Activated T-cell treated with anti-CD3 and anti-CD28 coated beads for 4 hours (primary cell): ENCODE results near the gene GPAT3.
"Not testable (repeated sequence)": the region's sequence is repeated elsewhere in the genome, so short reads cannot be mapped to it uniquely, and the experiment has no call there.

Experiments used
- DNase-seq: peaks from one replicate; pipeline ENCODE4 v3.0.0-alpha.2; 2020

GPAT3 gene

DNA sequence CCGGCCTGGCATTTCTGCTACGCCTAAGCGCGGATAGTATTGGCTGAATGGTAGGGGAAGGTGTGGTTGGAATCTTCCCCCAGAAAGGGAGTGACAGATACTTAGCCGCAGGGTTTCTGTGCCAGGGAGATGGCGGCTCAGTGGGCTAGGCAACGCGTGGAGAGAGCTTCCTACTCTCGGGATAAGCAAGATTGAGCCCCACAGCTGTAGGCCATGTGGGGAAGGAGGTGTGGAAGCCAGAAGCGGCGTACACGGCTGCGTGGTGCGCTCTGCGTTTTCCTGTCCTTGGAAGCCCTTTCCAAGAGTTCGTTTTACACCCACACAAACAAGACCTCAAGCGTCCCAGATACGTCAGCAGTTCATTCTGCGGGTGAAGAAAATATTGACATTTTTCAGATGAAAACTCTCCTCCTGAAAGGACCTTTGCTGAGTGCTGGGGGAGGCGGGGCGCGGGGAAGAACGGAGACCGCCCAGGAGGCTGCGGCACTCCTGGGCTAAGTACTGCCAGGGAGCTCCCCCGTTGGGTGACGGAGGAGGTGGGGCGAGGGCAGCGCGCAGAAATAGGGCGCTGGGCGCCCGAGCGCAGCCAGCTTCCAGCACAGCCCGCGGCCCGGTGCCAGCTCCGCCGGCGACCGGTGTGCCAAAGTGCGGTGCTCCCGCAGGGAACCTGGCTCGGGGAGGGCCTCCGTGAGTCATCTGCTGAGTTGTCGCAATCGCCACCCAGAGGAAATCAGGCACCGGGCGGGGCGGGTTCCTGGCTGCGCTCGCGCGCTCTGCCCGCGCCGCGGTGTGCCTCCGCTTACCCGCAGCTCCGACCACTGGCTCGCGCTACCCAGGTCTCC, at the start of gene GPAT3:
Gene GPAT3 (plus strand): TSS at position 589 of the 842 bp plus-strand sequence. CDS start 515 bp downstream, outside the sequence.
- peak; percentile 52 for DNase-seq

DNA sequence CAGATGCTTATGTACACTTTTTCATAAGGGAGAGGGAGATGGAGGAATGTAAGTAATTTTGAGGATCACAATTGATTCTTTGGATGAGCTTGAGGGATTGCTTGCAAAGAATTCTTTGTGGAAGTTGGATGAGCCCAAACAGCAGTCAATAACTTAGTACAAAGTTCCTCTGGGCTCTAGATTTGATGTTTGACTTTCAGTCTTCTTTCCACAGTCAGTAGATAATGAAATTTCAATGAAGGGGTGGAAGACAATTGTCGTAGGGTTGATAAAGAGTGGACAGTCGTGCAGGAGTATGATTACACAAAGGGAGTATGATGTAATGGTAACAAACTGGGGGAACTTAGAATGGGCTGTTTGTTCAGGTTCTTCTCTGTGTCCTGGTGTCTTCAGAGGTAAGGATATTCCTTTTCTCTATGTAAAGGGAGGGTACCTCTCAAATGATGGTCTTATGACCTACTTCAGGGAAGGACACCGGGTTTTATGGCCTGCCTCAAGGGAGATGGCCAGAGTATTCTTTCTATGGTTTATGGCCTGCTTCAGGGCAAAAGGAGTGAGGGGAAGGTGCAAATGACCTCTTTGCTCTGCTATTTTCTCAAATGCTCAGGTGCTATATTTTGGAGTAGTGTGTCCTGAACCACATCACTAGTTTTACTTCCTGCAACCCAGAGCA, 49.3 kb upstream of the GPAT3 start:
- DNase-seq = no peak

DNA sequence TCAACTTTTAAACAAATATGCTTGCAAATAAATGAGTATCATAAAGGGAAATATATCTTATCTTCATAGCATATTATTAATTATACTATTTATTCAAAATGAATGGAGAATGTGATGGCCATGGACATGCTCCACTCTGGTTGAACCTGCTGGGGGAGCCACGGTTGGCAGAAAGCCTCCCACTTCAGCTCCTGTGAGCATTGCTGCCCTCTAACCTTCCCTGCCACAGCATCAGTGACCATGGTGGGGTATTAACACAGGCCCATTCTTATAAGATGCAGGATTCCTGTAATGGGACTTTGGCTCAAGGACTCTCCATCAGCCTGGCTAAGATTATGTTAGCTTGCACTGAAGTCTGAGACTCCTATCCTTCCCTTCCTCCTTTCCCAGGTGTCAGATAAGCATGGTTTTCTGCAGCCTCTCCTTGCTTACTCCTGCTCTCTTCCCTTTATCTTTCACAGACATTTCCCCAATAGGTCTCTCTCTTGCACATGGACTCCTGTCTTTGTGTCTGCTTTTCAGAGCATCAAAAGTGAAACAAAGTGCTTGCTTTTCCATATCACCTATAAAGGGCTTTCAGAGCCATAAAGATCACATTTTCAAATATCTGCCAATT, 46.1 kb upstream of the GPAT3 start:
- DNase-seq = no peak

DNA sequence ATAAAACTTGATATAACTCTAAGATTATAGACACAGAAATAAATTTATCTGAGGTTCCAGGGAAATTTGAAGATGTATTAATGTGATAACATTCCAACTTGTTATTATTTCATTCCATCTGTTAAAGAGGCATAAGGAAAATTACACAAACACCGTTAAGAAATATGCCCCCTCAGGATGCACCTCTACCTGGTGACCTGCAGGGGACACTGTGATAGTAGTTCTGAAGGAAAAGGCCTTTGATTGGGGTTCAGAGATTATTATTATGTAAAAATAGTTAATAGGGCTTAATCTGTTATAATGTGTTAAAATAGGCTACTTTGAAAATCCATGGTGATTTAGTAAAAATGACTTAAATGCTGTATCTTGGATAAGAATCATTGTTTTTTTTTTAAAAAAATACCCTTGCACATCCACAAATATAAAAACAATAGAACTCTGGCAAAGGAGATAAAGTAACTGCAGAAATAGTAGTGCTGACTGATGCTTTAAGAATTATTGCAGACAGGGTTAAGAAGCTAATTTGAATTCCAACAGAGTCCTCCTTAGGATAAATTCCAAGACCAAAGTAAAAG, 44.9 kb upstream of the GPAT3 start:
- DNase-seq = peak; percentile 14

DNA sequence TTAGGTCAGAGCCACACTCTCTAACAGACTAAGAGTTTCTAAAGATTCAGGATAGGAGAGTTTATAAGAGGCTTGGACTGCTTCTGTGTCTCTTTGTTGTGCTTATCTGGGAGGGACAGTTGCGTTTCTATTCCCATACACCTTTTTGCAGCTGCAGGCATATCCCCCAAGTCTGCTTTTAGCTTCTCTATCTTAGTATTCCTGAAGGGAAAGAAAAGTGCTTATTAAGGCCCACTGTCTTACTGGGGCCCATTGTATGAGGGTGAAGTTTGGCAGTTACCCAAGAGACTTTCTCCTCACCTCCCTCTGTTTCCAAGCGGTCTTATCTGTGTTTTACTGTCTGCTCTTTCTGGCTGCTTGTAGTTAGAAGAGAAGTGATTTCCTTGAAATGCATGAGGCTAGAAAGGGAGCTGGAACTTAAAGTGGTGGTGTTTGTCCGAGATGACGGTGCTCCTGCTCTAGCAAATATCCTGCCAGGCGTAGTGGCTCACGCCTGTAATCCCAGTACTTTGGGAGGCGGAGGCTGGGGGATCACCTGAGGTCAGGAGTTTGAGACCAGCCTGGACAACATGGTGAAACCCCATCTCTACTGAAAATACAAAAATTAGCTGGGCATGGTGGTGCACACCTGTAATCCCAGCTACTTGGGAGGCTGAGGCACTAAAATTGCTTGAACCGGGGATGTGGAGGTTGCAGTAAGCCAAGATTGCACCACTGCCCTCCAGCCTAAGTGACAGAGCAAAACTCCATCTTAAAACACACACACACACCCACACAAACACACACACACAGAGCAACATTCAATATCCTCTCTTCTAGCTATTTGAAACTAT, 39.6 kb upstream of the GPAT3 start:
- not testable (repeated sequence) for DNase-seq

DNA sequence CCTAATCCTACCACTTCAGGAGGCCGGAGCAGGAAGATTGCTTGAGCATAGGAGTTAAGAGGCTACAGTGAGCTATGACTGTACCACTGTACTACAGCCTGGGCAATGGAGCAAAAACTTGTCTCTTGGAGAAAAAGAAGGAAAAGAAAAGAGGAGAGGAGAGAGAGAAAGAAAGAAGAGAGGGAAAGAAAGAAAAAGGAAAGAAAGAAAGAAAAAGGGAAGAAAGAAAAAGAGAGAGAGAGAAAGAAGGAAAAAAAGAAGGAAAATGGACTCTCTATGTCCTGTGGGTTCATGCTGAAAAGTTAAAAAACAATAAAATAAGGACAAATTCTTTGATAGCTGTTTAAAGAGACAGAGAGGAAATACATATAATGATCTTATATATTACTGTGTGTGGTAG, 37.7 kb upstream of the GPAT3 start:
- no peak for DNase-seq

DNA sequence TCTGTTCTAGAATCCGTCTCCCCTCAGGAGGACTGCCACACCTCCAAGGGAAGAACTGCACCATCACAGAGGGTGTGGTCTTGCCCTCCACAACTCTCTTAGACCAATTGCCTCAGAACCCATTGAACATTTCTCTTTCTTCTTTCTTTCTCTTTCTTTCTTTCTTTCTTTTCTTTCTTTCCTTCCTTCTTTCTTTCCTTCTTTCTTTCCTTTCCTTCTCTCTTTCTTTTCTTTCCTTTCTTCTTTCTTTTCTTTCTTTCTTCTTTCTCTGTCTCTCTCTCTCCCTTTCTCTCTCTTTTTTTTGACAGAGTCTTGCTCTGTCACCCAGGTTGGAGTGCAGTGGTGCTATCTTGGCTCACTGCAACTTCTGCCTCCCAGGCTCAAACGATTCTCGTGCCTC, 34.2 kb upstream of the GPAT3 start:
- not testable (repeated sequence) for DNase-seq

DNA sequence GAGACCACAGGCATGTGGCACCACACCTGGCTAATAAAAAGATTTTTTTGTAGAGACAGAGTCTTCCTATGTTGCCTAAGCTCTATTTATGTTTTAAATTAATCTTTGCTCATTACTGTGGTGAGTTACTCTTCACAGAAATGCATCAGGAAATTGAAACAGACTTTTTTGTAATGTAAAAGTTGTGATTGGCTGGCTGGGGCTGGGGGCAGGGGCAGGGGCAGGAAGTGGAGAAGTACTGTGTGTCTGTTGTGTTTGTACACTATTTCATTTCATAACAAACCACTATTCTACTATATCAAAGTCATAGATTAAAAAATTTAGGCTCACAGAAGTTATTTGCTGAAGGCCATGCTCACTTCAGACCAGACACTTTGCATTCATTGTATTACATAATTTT, 31.9 kb upstream of the GPAT3 start:
- DNase-seq = no peak

DNA sequence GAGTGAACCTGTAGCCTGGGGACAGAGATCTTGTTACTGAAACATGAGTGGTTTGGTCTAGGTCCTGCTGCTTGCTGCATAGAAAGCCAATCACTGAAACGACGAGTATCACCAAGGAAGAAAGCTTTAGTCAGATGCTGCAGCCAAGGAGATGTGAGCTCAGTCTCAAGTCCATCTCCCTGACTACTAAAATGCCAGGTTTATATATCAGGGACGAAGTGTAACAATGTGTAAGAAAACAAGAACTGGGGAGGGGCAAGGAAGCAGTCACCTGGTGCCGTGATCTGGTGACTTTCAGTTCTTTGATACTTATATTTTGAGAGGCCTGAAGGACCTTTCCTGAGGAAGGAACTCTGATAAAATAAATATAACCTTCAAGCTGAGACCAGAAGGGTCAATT, 31.4 kb upstream of the GPAT3 start:
- DNase-seq = no peak

DNA sequence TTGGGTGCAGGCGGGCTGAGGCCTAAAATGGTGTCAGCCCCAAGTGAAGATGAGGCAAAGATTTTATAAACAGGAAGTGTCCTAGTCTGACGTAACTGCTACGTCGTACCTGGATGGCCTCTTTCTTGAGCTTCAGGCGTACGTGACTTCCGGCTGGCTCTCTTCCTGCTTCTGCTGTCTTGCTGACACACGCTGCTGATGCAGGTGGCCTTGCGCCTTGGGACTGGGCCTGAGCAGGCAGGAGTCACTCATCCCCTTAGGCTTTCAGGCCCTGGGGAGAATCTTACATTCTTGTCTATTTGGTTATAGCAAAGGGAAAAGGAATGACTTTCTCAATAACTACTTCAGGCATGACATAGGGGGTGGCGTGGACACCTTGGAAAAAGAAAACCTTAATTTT, 30.9 kb upstream of the GPAT3 start:
- DNase-seq = no peak

DNA sequence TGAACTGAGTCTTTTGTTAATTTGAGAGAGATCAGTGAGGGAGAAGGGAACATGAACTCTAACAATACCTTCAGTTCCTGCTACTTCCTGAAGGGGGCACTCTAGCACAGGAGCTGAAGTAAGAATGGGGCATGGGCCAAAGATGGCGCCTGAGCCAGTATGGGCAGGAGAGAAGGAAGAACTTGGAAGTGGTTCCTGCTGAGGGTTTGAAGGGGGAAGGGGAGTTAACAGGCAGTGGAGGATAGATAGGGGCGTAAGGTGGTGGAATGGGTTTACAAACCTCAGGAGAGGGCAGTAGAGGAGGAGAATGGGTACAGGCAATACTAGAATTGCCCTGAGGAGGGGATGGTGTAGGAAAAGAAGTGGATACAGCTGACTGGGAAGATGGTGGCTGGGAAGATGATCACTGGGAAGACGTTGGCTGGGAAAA, 26.7 kb upstream of the GPAT3 start:
- DNase-seq = peak; percentile 48

DNA sequence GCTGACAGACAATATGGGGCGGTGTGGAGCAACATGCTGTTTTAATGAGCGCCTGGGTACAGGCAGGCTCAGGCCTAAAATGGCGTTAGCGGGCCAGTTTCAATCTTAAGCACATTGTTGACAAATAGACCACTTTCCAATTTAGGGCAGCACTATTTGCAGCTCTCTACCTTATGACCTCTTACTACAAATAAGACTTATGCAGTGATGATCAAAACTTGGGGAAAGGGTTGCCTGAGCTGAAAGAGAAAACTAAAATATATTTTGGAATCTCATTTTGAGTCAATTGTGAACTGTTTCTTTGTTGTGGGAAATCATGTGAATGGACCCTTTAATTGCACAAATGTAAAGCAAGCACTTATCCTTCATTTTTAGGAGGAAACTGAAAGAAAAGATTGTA, 25.5 kb upstream of the GPAT3 start:
- DNase-seq = no peak

DNA sequence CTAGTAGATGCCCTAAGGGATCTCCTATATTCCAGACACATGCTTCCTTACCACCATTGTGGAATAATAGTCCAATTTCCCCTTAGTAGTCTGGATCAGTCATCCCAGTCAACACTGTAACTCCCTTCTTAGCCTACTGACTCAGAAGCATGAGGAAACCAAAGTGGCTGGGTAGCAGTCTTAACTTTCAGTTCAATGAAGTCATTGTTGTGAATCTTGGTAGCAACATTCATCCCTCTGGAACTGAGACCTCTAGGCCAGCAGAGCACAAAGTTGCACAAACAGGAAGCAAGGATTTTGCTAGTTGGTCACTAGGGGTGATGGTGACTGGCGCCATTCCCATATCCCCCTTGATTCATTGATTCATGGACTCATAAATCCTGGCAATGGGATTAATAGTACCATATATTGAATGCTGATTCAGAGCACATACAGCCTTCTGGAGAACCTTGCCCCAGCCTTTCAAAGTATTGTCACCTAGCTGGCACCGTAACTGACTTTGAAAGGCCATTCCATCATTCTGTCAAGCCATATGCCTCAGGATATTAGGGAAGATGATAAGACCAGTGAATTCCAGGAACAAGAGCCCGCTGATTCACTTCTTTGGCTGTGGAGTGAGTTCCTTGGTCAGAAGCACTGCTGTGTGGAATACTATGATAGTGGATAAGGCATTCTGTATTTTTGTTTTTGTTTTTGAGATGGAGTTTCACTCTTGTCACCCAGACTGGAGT, 19.7 kb upstream of the GPAT3 start:
- DNase-seq = no peak

DNA sequence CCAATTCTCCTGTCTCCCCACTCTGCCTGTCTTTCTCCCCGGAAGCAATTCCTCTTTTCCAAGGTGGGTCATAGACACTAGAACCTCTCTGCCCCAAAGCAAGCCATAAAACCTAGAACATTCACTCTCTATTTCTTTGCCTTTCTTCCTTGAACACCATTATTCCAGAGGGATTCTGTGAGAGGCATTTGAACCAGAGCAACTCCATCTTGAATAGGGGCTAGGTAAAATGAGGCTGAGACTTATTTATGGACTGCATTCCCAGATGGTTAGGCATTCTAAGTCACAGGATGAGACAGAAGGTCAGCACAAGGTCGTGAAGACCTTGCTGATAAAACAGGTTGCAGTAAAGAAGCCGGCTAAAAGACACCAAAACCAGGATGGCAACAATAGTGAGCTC, 13.7 kb upstream of the GPAT3 start:
- no peak for DNase-seq

DNA sequence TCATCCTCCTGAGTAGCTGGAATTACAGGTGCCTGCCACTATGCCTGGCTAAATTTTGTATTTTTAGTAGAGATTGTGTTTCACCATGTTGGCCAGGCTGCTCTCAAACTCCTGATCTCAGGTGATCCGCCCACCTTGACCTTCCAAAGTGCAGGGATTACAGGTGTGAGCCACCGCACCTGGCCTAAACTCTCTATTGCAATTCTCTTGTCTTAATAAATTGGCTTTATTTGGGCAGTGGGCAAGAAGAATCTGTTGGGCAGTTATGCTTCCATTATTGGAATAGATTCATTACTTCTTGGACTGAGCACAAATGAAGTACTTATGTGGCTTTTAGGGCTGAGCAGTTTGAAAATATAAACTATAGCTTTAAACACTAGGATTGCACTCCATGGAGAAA, 8.2 kb upstream of the GPAT3 start:
- DNase-seq = no peak

DNA sequence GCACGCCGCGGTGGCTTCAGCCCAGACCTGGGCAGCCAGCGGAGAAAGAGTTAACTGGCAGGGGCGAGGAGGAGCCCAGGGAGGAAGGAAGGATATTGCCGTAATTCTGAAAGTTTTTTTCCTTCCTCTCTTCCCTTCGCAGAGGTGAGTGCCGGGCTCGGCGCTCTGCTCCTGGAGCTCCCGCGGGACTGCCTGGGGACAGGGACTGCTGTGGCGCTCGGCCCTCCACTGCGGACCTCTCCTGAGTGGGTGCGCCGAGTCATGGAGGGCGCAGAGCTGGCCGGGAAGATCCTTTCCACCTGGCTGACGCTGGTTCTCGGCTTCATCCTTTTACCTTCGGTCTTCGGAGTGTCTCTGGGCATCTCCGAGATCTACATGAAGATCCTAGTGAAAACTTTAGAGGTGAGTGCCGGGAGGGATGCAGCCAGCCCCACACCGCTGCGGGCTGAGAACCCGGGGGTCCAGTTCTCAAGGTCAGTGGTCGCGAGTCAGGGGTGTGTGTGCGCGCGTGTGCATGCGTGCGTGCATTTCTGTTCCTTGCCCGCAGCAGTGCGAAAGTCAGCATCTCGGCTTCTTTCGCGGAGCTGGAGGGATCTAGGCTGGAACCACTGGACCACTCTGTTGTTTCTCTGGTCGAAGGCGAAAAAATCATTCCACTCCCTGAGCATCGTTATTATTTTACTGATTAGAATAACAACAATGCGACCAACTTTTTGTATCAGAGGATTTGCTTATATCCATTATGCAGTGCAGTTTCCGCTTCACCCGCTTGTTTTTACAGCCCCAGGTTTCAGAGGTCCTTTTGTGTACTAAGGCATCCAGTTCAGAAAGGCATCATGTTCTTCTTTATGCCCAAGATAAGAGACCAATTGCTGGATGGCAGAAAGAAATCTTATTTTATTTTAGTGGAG, 709 bp downstream of the GPAT3 start:
- no peak for DNase-seq

DNA sequence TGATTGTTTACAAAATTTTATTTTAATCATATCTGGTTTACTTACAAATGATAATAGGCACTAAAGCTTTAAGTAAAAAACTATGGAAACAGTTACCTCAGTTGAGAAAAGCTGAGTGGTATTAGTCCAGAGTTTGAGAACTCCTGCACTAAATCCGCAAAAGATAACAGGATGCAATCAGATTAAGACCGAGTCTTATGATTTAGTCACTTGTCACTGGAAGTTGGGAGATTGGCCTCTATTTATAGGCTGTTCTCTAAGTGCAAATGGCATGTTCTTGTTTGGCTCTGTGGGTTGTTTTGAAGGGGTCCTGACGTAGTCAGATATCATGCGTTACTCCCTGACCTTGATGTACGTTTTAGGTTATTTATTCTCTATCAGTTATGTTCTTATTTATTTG, 6.3 kb downstream of the GPAT3 start:
- no peak for DNase-seq

DNA sequence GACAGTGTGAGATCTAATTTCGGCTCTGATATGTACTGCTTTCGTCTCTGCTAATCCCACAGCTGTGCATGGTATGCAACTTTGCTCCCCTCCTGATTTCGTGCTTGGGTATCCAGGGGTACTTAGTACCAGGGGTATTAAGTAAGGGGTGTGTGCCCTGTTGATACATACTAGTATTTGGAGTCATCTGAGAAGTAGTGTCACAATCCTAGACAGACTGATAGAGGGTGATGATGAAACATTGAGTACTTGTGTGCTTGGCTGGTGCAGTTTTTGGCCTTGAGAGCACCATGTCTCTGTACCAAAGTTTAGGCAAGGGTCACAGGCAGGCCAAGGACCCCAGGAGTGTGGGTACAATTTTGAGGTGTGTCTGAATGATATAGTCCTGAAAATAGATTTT, 10.9 kb downstream of the GPAT3 start:
- no peak for DNase-seq

DNA sequence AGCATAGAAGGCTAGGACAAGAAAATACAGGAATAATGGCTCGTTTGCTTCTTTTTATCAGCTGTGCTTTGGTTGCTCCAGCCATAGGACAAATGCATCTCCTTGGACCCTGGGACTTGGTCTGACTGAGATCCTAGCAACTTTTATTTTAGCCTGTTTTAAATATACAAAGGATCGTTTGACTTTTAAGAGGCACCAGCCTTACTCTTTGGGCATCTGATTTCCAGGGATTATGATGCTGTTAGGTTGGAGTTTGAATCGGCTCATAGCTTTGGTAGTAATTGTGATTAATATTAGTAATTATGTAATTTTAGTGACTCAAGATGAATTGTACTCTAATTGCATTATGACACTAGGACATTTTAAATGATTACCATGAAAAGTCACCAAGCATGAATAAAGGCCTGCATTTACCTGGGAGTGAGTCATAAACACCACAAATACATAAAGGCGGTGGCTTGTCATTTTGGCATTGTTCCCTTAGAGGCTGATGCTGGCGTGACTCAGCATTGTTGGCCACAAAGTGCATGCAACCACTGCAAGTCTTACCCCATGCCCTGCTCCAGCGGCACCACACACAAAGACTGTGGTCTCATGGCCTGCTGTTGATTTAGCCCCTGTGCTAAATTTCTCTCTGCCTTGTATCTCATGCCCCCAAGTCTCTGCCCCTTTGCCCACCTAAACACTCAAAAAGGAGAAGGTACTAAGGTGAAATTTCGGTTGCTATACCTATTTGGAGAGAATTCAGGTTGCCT, 12.4 kb downstream of the GPAT3 start:
- DNase-seq = peak; percentile 18

DNA sequence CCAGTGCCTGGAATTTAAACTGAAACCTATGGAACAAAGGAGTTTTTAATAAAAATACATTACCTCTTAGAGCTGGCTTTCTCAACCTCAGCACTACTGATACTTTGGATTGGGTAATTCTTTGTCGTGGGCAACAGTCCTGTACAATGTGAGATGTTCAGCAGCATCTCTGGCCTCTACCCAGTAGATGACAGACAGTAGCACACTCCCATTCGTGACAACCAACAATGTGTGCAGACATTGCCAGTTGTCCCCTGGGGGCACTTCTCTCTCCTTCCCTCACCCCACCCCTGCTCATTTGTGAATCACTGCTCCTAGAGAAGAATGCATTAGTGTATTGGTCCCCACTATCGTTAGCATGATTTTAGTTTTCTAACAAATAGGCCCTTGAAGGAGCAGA, 16.2 kb downstream of the GPAT3 start:
- no peak for DNase-seq
